Measurements from ENCODE around the gene TNNI3.

DNA sequence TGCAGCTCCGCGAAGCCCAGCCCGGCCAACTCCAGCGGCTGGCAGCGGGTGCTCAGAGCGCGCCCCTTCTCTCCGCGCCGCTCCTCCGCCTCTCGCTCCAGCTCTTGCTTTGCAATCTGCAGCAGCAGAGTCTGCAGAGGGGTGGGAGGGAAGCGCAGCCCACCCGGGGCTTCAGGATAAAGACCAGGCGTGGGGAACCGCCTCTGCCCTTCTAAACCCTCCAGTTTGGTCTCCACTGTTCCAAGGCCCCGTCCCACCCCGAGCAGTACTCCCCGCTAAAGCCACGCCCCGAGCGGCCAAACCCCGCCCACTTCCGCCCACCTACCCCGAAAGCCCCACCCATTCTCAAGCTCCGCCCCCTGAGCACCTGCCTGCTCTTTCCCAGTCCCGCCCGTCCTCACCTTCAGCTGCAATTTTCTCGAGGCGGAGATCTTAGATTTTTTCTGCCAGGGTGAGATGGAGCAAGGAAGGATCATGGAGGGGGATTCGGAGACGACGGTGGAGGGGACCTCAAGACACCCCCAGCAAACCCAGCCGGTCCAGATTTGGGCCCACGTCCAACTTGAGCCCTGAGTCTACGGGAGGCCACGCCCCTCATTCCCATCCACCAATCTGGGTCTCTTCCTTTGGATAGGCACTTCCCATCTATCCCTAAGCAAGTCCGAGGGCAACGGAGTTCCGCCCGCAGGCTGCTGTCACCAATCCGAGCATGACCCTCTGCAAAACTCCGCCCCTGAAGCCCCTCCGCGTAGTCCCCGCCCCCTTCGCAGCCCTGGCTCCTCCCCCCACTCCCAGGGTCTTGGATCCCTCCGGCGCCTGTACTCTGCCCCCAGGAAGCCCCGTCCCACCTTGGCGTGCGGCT, 1.1 kb downstream of the TNNI3 start:
- no peak for TF ChIP-seq EZH2 (IDR thresholded peaks at IDR 0.05; ENCODE audit: borderline replicate concordance, low read depth, low read length, severe bottlenecking)
- TF ChIP-seq, protein P1, sequence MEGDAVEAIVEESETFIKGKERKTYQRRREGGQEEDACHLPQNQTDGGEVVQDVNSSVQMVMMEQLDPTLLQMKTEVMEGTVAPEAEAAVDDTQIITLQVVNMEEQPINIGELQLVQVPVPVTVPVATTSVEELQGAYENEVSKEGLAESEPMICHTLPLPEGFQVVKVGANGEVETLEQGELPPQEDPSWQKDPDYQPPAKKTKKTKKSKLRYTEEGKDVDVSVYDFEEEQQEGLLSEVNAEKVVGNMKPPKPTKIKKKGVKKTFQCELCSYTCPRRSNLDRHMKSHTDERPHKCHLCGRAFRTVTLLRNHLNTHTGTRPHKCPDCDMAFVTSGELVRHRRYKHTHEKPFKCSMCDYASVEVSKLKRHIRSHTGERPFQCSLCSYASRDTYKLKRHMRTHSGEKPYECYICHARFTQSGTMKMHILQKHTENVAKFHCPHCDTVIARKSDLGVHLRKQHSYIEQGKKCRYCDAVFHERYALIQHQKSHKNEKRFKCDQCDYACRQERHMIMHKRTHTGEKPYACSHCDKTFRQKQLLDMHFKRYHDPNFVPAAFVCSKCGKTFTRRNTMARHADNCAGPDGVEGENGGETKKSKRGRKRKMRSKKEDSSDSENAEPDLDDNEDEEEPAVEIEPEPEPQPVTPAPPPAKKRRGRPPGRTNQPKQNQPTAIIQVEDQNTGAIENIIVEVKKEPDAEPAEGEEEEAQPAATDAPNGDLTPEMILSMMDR (IDR thresholded peaks at IDR 0.05; ENCODE audit: extremely low read depth in 1 of 2, insufficient read depth in 1 of 2, low read depth in 1 of 2, low read length in 2 of 2) = no peak
